ENCODE data around the gene MPL.
"Not testable (repeated sequence)": the region's sequence is repeated elsewhere in the genome, so short reads cannot be mapped to it uniquely, and the experiment has no call there.

The MPL gene

GRCh38 chr1:43389326-43390313 lies 52.0 kb downstream of the MPL start, which contains the start of the genes MED8 and SZT2:
Gene MED8 (minus strand): TSS chr1:43389800. CDS start chr1:43389764, 36 bp downstream.
Gene SZT2 (plus strand): TSS chr1:43389899. CDS start chr1:43389969, 70 bp downstream.
- H3K27me3 Mint-ChIP-seq = no peaks in the 10 kb centered on the region
- peak within 1 kb of the TSS; percentile 100 for H3K4me3 Mint-ChIP-seq
- H3K27ac Mint-ChIP-seq = peak within 1 kb of the TSS; percentile 100
- peaks cover 7% of the 10 kb centered on the region for H3K36me3 Mint-ChIP-seq
- peaks cover 62% of the 10 kb centered on the region for H3K4me1 Mint-ChIP-seq
- no peaks in the 10 kb centered on the region for H3K9me3 Mint-ChIP-seq

- H3K4me3 Mint-ChIP-seq = no peak overlapping the region
- H3K27me3 Mint-ChIP-seq = no peaks in the 10 kb centered on the region
- H3K4me1 Mint-ChIP-seq = peaks cover 67% of the 10 kb centered on the region
- H3K36me3 Mint-ChIP-seq = peaks cover 7% of the 10 kb centered on the region
- no peak overlapping the region for H3K27ac Mint-ChIP-seq
- H3K9me3 Mint-ChIP-seq = no peaks in the 10 kb centered on the region
Observed at GRCh38 chr1:43392702-43393101, 55.1 kb downstream of the MPL start.

GRCh38 chr1:43395523-43395922 lies 57.9 kb downstream of the MPL start:
- no peak overlapping the region for H3K27ac Mint-ChIP-seq
- H3K36me3 Mint-ChIP-seq = peaks cover 4% of the 10 kb centered on the region
- no peaks in the 10 kb centered on the region for H3K27me3 Mint-ChIP-seq
- H3K4me3 Mint-ChIP-seq = no peak overlapping the region
- H3K4me1 Mint-ChIP-seq = peaks cover 53% of the 10 kb centered on the region
- H3K9me3 Mint-ChIP-seq = no peaks in the 10 kb centered on the region

- Mint-ChIP-seq H3K27me3 (no peaks in the 10 kb centered on the region), H3K36me3 (peaks cover 4% of the 10 kb centered on the region), H3K9me3 (no peaks in the 10 kb centered on the region), H3K27ac (no peak overlapping the region), H3K4me1 (peaks cover 49% of the 10 kb centered on the region), H3K4me3 (no peak overlapping the region)
Observed at GRCh38 chr1:43396059-43396458, 58.4 kb downstream of the MPL start.

GRCh38 chr1:43398227-43398626 lies 60.6 kb downstream of the MPL start:
- Mint-ChIP-seq H3K36me3 (peaks cover 7% of the 10 kb centered on the region), H3K27ac (no peak overlapping the region), H3K9me3 (no peaks in the 10 kb centered on the region), H3K4me3 (no peak overlapping the region), H3K4me1 (peaks cover 49% of the 10 kb centered on the region), H3K27me3 (no peaks in the 10 kb centered on the region)

- not testable (repeated sequence) for H3K27me3 Mint-ChIP-seq, H3K27ac Mint-ChIP-seq, H3K4me3 Mint-ChIP-seq, H3K9me3 Mint-ChIP-seq
- Mint-ChIP-seq H3K4me1 (peaks cover 37% of the 10 kb centered on the region), H3K36me3 (peaks cover 12% of the 10 kb centered on the region)
Observed at GRCh38 chr1:43400441-43400840, 62.8 kb downstream of the MPL start.

- peaks cover 23% of the 10 kb centered on the region for H3K4me1 Mint-ChIP-seq
- no peak overlapping the region for H3K27ac Mint-ChIP-seq
- no peaks in the 10 kb centered on the region for H3K9me3 Mint-ChIP-seq
- H3K36me3 Mint-ChIP-seq = peaks cover 16% of the 10 kb centered on the region
- no peak overlapping the region for H3K4me3 Mint-ChIP-seq
- H3K27me3 Mint-ChIP-seq = no peaks in the 10 kb centered on the region
Observed at GRCh38 chr1:43402089-43402865, 64.7 kb downstream of the MPL start.
